Cardiac fibroblast (primary cell): ENCODE data around the gene ABLIM2.

Experiments used
- DNase-seq, 2 donors: peaks; one replicate each; pipeline versions ENCODE4 v3.0.0 to v3.0.0-alpha.2; 2010; ENCODE audit warnings: low read depth in 2 of 2
- H3K4me3 ChIP-seq, 2 donors: replicated peaks in 1 of 2; 1 replicate in 1 of 2; 2 replicates in 1 of 2; pipeline ENCODE4 v1.5.1; 2011; ENCODE audit warnings: low read depth in 2 of 2, low read length in 2 of 2, mild to moderate bottlenecking in 2 of 2, moderate library complexity in 1 of 2
- CTCF ChIP-seq: IDR thresholded peaks from one replicate; pipeline ENCODE4 v1.5.1; 2011; ENCODE audit warnings: low read depth, mild to moderate bottlenecking, low read length, inconsistent platforms

Gene ABLIM2

DNA sequence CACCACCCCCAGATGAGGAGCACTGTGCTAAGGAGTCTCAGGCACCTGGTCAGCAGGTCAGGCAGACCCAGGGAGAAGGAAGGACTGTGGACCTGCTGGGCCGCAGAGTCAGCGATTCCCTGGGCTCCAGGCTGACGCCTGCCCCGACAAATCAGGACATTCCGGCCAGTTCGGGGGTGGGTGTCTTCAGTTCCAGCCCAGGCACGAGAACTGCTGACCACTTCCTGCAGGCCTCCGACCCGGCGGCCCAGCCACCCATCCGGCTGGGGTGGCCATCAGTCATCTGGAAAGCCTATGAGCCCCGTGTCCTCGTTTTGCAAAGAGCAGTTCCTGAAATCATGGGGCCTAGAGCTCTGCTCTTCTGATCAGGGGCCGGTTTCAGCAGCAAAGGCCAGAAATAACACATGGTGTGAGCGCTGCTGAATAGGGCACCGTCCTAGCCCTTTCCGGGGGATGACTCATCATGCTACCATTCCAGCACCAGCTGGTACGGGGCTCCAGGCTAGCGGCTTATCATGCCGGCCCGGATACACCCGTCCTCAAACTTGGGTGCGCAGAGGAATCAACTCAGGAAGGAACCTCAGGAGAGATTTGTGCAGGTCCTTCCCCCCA is 32.6 kb upstream of the ABLIM2 start:
- TF ChIP-seq CTCF, result no peak
- H3K4me3 ChIP-seq, result no peak overlapping the region
- peak; percentile 88 to 89 for DNase-seq

- no peak for TF ChIP-seq CTCF
- H3K4me3 ChIP-seq, result no peak overlapping the region
- no peak for DNase-seq
These were observed 31.2 kb upstream of the ABLIM2 start for GRCh38 chr4:8189551-8190466.

GRCh38 chr4:8188743-8189550 is 30.3 kb upstream of the ABLIM2 start:
- DNase-seq, result peak in 1 of 2 donors; percentile 67
- no peak for TF ChIP-seq CTCF
- H3K4me3 ChIP-seq, result no peak overlapping the region

- peak in 1 of 2 donors; percentile 41 for DNase-seq
- no peak for TF ChIP-seq CTCF
- no peak overlapping the region for H3K4me3 ChIP-seq
These were observed 29.5 kb upstream of the ABLIM2 start for GRCh38 chr4:8188085-8188484.

DNA sequence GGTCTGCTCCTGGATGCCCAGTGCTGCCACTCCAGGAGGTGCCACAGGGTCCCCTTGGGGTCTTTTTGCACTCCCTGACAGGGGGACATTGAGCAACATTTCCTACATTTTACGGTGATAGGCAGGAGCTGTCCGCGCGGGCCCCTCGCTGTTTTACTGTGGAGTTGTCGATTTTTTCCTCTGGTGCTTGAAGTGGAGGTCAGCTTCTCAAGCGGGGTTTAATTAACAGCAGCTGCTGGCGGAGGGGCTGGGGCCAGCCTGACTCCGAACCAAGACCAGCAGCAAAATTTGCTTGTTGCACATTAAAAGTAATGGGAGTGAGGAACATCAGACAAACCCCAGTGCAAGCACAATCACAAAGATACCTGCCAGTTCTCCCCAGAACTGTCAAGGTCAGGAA is 27.3 kb upstream of the ABLIM2 start:
- H3K4me3 ChIP-seq, result no peak overlapping the region
- no peak for DNase-seq
- no peak for TF ChIP-seq CTCF

DNA sequence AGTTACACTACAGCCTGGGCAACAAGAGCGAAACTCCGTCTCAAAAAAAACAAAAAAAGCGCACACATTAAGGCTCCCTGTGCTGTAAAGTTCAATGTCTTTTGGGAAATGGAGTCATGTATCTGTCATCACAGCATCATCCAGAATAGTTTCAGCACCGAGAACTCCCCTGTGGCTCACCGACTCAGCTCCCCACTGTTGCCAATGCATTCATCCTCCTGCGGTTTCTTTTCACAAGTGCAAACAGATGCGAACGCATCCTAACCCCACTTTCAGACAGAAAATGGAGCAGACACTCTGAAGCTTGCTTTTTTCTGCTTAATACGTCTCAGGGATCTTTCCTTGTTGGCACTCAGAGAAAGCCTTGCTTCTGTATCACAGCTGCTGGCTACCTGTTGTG is 26.7 kb upstream of the ABLIM2 start:
- no peak for TF ChIP-seq CTCF
- DNase-seq, result peak; percentile 71 to 98

More for the DNA sequence above, 26.7 kb upstream of the ABLIM2 start:
- no peak overlapping the region for H3K4me3 ChIP-seq
